Ovary (tissue), 9 donors: Measurements from ENCODE around the gene NNMT. TPM values are rescaled to one million over a fixed set of nuclear protein-coding genes. Genes with fewer than 3 reads are reported as not detected.

Source experiments
- DNase-seq, 5 donors: peaks; one replicate each; pipeline ENCODE4 v3.0.0-alpha.2; 2019 to 2020
- H3K27ac ChIP-seq, 2 donors: fragments of 200-600 bp; one replicate each; pipeline versions ENCODE4 v1.5.1 to v1.8.0; 2019 to 2022
- H3K27me3 ChIP-seq: fragments of 200-600 bp; one replicate; pipeline ENCODE4 v1.8.0; 2022
- H3K36me3 ChIP-seq: fragments of 200-600 bp; sonication (generic); one replicate; pipeline ENCODE4 v1.5.1; 2019
- H3K4me1 ChIP-seq: one replicate; pipeline ENCODE4 v1.8.1; 2013; ENCODE audit warnings: mild to moderate bottlenecking, moderate library complexity; ENCODE audit not compliant: insufficient read depth
- H3K4me3 ChIP-seq: fragments of 200-600 bp; sonication (generic); one replicate; pipeline ENCODE4 v1.5.1; 2017
- H3K9me3 ChIP-seq, 2 donors: fragments of 200-600 bp in 1 of 2; sonication (generic) in 1 of 2; one replicate each; pipeline versions ENCODE4 v1.5.1 to v1.8.1; 2013 to 2019; ENCODE audit warnings: mild to moderate bottlenecking in 1 of 2, moderate library complexity in 1 of 2
- EP300 ChIP-seq: sonication (generic); formaldehyde crosslinking; IDR thresholded peaks from one replicate; pipeline ENCODE4 v1.6.1; 2017; ENCODE audit warnings: antibody characterized with exemption
- POLR2A ChIP-seq: fragments of 450-650 bp; IDR thresholded peaks from one replicate; pipeline ENCODE4 v1.6.1; 2017; ENCODE audit warnings: antibody characterized with exemption, mild to moderate bottlenecking, moderate library complexity
- whole genome bisulfite sequencing, 3 donors: extraction: QIAGEN DNeasy Blood & Tissue Kit in 1 of 3; methylation state at CpG; one replicate each; pipeline versions ENCODE4 v1.1.5 to v1.1.7; 2013 to 2017; 5-methylcytosine and 5-hydroxymethylcytosine counted together
- intact Hi-C, 4 donors: fragments of 100-400 bp; cut with DNase I; formaldehyde crosslinking; loops; one replicate each; pipeline versions ENCODE4 v1.11.0 to v1.15.1; 2022 to 2023
- polyA plus RNA-seq, 2 donors: library from polyadenylated mRNA; stranded (reverse); fragments of 200-250 nt in 1 of 2; fragments of 350-450 nt in 1 of 2; fragmentation: Illumina TruSeq in 1 of 2; extraction: RNeasy Lipid Tissue Mini Kit (QIAGEN cat#74804) in 1 of 2; gene quantifications; one replicate each; pipeline ENCODE4 v1.2.3, GENCODE V29; 2013 to 2014
- total RNA-seq, 7 donors: library from RNA; depleted of rRNA in 2 of 7; stranded (reverse); fragments of >200 nt in 2 of 7; fragmentation: NEBNext Ultra II Directional in 3 of 7; extraction: Animal tissue kit (Norgen Biotek cat#: 25700) in 3 of 7; gene quantifications; one replicate each; pipeline versions ENCODE4 v1.1.0 to v1.2.4, GENCODE V29; 2016 to 2023
- TF ChIP-seq, protein P1 (sequence below), 3 donors: fragments of 450-650 bp in 2 of 3; fragments of 200-600 bp in 1 of 3; IDR thresholded peaks; one replicate each; pipeline versions ENCODE4 v1.5.1 to v1.8.0; 2016 to 2022; ENCODE audit warnings: antibody characterized with exemption in 3 of 3, mild to moderate bottlenecking in 1 of 3
- donor health status: DM: no; HTN: no; CAD: no; lungs with moderate emphysema.
- donor health status: DM: no; HTN: no; CAD: no.
- donor health status: Bipolar disorder and iron deficiency.
- donor health status: DM: yes; HTN: yes; CAD: no.
- donor health status: DM: no; HTN: no; CAD: no.
- donor health status: DM: yes; HTN: yes; CAD: no.

The NNMT gene
- total and polyA plus RNA-seq, 9 donors, result 9.5 to 295 (median 129) TPM

DNA sequence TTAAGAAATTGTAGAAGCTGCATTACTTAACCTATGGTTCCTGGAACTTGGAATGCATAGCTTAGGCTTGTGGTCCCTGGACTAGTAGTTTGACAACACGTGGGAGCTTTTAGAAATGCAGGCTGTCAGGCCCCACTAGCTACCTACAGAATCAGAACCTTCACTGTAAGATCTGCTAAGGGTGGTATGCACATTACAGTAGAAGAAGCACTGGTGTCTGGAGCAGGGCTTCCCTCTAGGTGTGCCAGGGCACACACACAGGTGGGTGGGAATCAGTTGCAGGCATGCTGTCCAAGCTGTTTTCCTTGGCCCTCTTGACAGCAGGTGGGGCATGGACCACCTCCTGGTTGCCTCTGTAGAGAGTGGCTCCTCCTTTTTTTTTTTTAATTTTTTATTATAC lies 8.8 kb downstream of the NNMT start:
- WGBS, 3 donors, result 65 to 71% (median 67%) methylated on average over 1 of the region's 1 CpG
- H3K4me3 ChIP-seq, result no peak overlapping the region

DNA sequence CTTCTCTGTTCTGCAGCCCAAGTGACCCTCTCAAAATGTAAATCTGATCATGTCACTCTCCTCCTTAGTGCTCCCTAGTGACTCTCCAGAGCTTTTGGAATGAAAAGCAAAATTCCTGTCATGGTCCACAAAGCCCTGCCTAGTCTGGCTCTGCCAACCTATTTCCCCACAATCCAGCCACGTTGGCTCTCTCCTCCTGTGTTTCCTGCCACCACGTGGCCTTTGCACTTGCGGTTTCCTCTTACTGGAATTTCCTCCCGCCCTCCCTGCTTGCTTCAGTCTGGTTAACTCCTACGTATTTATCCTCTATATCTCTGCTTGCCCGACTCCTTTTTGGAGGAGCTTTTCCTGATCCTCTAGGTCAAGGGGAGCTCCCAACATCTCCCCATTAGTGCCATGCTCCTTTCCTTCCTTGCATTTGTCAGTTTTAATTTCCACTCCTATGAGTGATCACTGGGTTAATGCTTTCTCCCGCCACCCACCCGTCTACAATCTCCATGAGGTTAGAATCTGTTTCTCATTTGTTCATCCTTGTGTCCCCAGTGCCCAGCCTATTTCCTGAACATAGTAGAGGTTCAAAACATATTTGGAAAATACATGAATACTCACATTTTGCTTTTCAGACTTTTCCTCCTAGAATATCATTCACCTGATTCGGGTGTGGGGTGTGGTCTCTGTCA lies 11.5 kb downstream of the NNMT start:
- intact Hi-C loops, result no loop called here
- Histone ChIP-seq H3K9me3 (no peaks in the 10 kb centered on the region), H3K36me3 (no peaks in the 10 kb centered on the region), H3K4me3 (no peak overlapping the region), H3K27me3 (no peaks in the 10 kb centered on the region), H3K27ac (no peak overlapping the region), H3K4me1 (no peaks in the 10 kb centered on the region)
- WGBS, 3 donors, result 15 to 23% (median 18%) methylated on average over 9 of the region's 9 CpGs
- no peak for TF ChIP-seq EP300
- TF ChIP-seq, protein P1, sequence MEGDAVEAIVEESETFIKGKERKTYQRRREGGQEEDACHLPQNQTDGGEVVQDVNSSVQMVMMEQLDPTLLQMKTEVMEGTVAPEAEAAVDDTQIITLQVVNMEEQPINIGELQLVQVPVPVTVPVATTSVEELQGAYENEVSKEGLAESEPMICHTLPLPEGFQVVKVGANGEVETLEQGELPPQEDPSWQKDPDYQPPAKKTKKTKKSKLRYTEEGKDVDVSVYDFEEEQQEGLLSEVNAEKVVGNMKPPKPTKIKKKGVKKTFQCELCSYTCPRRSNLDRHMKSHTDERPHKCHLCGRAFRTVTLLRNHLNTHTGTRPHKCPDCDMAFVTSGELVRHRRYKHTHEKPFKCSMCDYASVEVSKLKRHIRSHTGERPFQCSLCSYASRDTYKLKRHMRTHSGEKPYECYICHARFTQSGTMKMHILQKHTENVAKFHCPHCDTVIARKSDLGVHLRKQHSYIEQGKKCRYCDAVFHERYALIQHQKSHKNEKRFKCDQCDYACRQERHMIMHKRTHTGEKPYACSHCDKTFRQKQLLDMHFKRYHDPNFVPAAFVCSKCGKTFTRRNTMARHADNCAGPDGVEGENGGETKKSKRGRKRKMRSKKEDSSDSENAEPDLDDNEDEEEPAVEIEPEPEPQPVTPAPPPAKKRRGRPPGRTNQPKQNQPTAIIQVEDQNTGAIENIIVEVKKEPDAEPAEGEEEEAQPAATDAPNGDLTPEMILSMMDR (IDR thresholded peaks at IDR 0.05), result no peak
- no peak for TF ChIP-seq POLR2A
- peak in 2 of 5 donors; percentile 21 to 48 for DNase-seq

More for the DNA sequence above, 8.8 kb downstream of the NNMT start:
- DNase-seq, result no peak
- no peak for TF ChIP-seq EP300
- no peak for TF ChIP-seq POLR2A
- TF ChIP-seq, protein P1 (IDR thresholded peaks at IDR 0.05), result no peak
- Histone ChIP-seq H3K4me1 (no peaks in the 10 kb centered on the region), H3K9me3 (no peaks in the 10 kb centered on the region), H3K27me3 (no peaks in the 10 kb centered on the region), H3K27ac (no peak overlapping the region), H3K36me3 (no peaks in the 10 kb centered on the region)
- intact Hi-C loops, result no loop called here

DNA sequence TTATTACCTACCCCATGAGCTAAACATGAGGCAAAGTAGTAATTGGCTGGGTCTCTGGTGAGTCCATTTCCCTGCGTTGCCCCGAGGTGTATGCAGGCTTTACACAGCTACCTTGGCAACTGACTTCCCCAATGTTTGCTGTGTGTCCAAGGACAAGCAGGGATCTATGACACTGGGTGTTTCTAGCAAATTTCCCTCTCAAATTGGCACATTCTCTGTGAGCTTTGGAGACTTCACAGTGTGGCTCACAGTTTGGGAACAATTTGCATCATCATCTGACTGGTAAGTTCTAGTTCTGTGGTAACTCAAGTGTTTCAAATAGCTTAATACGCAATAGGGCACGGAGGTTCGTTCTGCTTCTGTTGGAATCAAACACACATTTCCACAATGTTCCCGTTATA lies 12.5 kb downstream of the NNMT start:
- Histone ChIP-seq H3K36me3 (no peaks in the 10 kb centered on the region), H3K27me3 (no peaks in the 10 kb centered on the region), H3K4me1 (no peaks in the 10 kb centered on the region), H3K9me3 (no peaks in the 10 kb centered on the region), H3K27ac (no peak overlapping the region), H3K4me3 (no peak overlapping the region)
- DNase-seq, result no peak
- intact Hi-C loops, result no loop called here
- 73 to 80% (median 77%) methylated on average over 6 of the region's 6 CpGs for WGBS, 3 donors
- TF ChIP-seq, protein P1 (IDR thresholded peaks at IDR 0.05), result no peak
- TF ChIP-seq EP300 (peak; percentile 41), POLR2A (no peak)

DNA sequence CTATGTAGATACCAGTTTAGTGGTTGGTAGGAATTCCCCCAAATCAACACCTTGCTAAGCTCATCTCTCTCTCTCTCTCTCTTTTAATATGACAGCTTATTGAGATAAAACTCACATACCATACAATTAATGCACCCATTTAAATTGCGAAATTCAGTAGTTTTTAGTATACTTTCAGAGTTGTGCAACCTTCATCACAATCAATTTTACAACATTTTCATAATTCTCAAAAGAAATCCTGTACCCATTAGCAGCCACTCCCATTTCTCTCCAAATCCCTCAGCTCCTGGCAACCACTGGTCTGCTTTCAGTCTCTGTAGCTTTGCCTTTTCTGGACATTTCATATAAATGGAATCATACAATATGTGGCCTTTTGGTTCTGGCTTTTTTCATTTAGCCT lies 13.3 kb downstream of the NNMT start:
- H3K4me1 ChIP-seq, result no peaks in the 10 kb centered on the region
- no peaks in the 10 kb centered on the region for H3K36me3 ChIP-seq
- 98 to 100% (median 99%) methylated on average over 1 of the region's 1 CpG for WGBS, 3 donors
- no peaks in the 10 kb centered on the region for H3K9me3 ChIP-seq
- TF ChIP-seq POLR2A (no peak), EP300 (no peak)
- TF ChIP-seq, protein P1 (IDR thresholded peaks at IDR 0.05), result no peak
- no peak overlapping the region for H3K4me3 ChIP-seq
- no peak overlapping the region for H3K27ac ChIP-seq
- DNase-seq, result no peak
- no peaks in the 10 kb centered on the region for H3K27me3 ChIP-seq
- intact Hi-C loops, result no loop called here
